KMS-11 (cell line): ENCODE measurements around the gene SMG1.

ENCODE experiments used
- H2AFZ ChIP-seq: fragments of 200-600 bp; sonication (generic); 2 replicates; pipeline ENCODE4 v1.6.1; 2016; ENCODE audit warnings: antibody characterized with exemption, mixed run types, low read depth
- H3K27ac ChIP-seq: fragments of 200-600 bp; sonication (generic); 2 replicates; pipeline ENCODE4 v1.6.1; 2016; ENCODE audit warnings: mild to moderate bottlenecking, mixed run types
- H3K27me3 ChIP-seq: fragments of 200-600 bp; sonication (generic); 2 replicates; pipeline ENCODE4 v1.6.1; 2017; ENCODE audit warnings: mild to moderate bottlenecking, low read depth, mixed run types, moderate library complexity; ENCODE audit not compliant: insufficient read depth
- H3K36me3 ChIP-seq: fragments of 200-600 bp; sonication (generic); 2 replicates; pipeline ENCODE4 v1.6.1; 2017; ENCODE audit warnings: mild to moderate bottlenecking, mixed run types; ENCODE audit not compliant: insufficient read depth
- H3K4me1 ChIP-seq: fragments of 200-600 bp; sonication (generic); 2 replicates; pipeline ENCODE4 v1.6.1; 2016; ENCODE audit warnings: mild to moderate bottlenecking, low read depth, mixed run types; ENCODE audit not compliant: poor library complexity, severe bottlenecking
- H3K4me2 ChIP-seq: fragments of 200-600 bp; sonication (generic); 2 replicates; pipeline ENCODE4 v1.7.0; 2016; ENCODE audit warnings: mild to moderate bottlenecking, mixed run types
- H3K4me3 ChIP-seq: fragments of 200-600 bp; sonication (generic); IDR thresholded peaks from 2 replicates; pipeline ENCODE4 v1.6.1; 2017; ENCODE audit warnings: low read depth, low read length, mixed read lengths; ENCODE audit not compliant: insufficient read depth
- H3K79me2 ChIP-seq: fragments of 200-600 bp; sonication (generic); 2 replicates; pipeline ENCODE4 v1.6.1; 2016; ENCODE audit warnings: low read depth, mixed run types; ENCODE audit not compliant: insufficient read depth
- H3K9ac ChIP-seq: fragments of 200-600 bp; sonication (generic); 2 replicates; pipeline ENCODE4 v1.6.1; 2016; ENCODE audit warnings: mild to moderate bottlenecking, mixed run types
- H4K20me1 ChIP-seq: fragments of 200-600 bp; sonication (generic); 2 replicates; pipeline ENCODE4 v1.6.1; 2016; ENCODE audit warnings: mild to moderate bottlenecking, mixed run types; ENCODE audit not compliant: insufficient read depth
- TF ChIP-seq, protein P1 (sequence below): fragments of 200-600 bp; sonication (generic); conservative IDR thresholded peaks from 2 replicates; pipeline ENCODE4 v1.6.1; 2017; ENCODE audit warnings: low read depth, mild to moderate bottlenecking, antibody characterized with exemption, low read length, moderate library complexity, mixed read lengths

The SMG1 gene

DNA sequence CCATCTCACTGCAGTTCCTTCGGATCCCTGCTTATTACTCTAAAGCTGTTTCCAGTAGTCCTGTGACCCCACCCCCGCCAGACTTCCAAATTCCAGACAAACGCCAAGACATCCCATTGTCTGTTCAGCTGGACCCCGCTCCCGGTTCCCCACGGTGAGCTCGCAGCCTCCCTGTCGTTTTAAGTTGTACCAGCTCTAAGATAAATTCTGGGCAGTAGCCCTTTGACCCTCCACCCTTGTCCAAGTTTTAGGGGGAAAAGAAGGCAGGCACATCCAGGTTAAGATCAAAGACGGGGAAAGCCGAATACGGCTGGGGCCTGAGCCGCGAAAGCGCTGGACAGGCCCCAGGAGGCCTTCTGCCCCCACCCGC, 125.4 kb downstream of the SMG1 start:
- Histone ChIP-seq H3K4me2 (peak overlapping the region; percentile 50), H3K27me3 (no peaks in the 10 kb centered on the region), H3K79me2 (peaks cover 34% of the 10 kb centered on the region), H2AFZ (peak overlapping the region; percentile 52), H3K4me3 (no peak overlapping the region), H3K9ac (peak overlapping the region; percentile 64), H3K4me1 (peaks cover 32% of the 10 kb centered on the region), H3K36me3 (no peaks in the 10 kb centered on the region; the same call in 1 of the 2 replicates), H3K27ac (peak overlapping the region; percentile 53), H4K20me1 (0 out of 2 replicates have a peak, but pooled peaks cover 3% of the 10 kb centered on the region)
- TF ChIP-seq, protein P1, sequence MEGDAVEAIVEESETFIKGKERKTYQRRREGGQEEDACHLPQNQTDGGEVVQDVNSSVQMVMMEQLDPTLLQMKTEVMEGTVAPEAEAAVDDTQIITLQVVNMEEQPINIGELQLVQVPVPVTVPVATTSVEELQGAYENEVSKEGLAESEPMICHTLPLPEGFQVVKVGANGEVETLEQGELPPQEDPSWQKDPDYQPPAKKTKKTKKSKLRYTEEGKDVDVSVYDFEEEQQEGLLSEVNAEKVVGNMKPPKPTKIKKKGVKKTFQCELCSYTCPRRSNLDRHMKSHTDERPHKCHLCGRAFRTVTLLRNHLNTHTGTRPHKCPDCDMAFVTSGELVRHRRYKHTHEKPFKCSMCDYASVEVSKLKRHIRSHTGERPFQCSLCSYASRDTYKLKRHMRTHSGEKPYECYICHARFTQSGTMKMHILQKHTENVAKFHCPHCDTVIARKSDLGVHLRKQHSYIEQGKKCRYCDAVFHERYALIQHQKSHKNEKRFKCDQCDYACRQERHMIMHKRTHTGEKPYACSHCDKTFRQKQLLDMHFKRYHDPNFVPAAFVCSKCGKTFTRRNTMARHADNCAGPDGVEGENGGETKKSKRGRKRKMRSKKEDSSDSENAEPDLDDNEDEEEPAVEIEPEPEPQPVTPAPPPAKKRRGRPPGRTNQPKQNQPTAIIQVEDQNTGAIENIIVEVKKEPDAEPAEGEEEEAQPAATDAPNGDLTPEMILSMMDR = no peak

DNA sequence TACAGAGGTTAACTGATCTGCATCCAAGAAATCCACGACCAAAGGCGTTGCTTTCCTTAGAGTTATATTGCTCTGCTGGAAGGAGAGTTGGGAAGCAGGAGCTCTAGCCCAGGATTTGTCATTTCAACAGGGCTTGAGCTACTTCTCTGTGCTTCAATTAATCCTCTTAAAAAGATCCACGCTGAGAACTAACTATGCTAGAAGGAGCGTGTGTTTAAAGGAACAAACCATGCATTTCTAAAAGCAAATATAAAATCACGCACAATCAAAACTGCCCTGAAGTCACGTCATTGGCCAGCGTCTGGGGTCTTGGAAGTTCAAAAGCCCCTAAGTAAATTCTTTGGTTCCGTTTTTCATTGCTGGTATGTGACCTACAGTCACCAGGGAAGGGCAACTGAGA, 125.9 kb downstream of the SMG1 start:
- H3K27ac ChIP-seq = no peak overlapping the region

DNA sequence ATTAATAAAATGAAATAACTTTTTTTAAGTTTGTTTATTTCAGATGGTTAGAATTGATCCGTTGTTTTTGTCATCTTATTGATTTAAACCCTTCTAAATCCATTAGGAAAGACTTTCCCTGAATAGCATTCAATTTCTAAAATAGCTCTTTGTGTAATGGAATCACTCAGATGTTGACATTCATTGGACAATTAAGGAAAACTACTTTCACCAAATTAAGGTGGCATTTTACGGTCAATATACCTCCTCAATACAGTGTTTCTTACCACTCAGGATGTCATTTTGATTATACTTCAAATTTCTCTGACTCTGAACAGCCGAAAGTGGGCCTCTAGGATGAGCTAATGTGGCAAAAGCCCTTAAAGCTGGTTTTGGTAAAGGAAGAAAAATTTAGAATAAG, 126.7 kb downstream of the SMG1 start:
- no peak overlapping the region for H3K4me3 ChIP-seq
- no peaks in the 10 kb centered on the region; the same call in 1 of the 2 replicates for H3K36me3 ChIP-seq
- peaks cover 27% of the 10 kb centered on the region for H3K4me1 ChIP-seq
- no peaks in the 10 kb centered on the region for H3K27me3 ChIP-seq
- H3K4me2 ChIP-seq = peak overlapping the region; percentile 50
- no peak overlapping the region for H3K9ac ChIP-seq
- TF ChIP-seq, protein P1 = no peak
- 0 out of 2 replicates have a peak, but pooled peaks cover 3% of the 10 kb centered on the region for H4K20me1 ChIP-seq
- peaks cover 34% of the 10 kb centered on the region for H3K79me2 ChIP-seq
- no peak overlapping the region for H3K27ac ChIP-seq
- no peak overlapping the region for H2AFZ ChIP-seq

More for the DNA sequence above, 125.9 kb downstream of the SMG1 start:
- peaks cover 34% of the 10 kb centered on the region for H3K79me2 ChIP-seq
- H3K36me3 ChIP-seq = no peaks in the 10 kb centered on the region; the same call in 1 of the 2 replicates
- no peak overlapping the region for H2AFZ ChIP-seq
- TF ChIP-seq, protein P1 = no peak
- peaks cover 32% of the 10 kb centered on the region for H3K4me1 ChIP-seq
- no peaks in the 10 kb centered on the region for H3K27me3 ChIP-seq
- H3K4me2 ChIP-seq = peak overlapping the region; percentile 50
- no peak overlapping the region for H3K4me3 ChIP-seq
- H3K9ac ChIP-seq = peak overlapping the region; percentile 64; the same call in 1 of the 2 replicates
- H4K20me1 ChIP-seq = 0 out of 2 replicates have a peak, but pooled peaks cover 3% of the 10 kb centered on the region

DNA sequence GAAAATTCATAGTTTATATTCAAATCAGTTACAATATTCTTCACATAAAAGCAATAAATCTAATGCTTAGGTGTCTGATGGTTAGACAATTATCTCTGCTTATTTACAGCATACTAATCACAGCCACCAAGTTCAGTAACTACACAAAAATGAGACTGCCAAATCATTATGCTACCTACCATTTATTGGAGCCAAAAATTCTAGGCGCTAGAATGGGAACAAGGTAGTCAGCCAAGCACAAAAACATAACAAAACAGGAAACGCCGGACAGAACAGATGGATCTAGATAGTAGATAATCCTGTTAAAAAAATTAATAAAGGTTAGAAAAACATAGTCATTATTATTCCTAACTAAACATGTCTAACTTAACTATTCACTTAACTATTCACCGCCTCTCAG, 128.5 kb downstream of the SMG1 start:
- Histone ChIP-seq H3K4me3 (no peak overlapping the region), H3K27me3 (no peaks in the 10 kb centered on the region), H3K4me2 (no peak overlapping the region), H3K9ac (no peak overlapping the region), H3K27ac (no peak overlapping the region), H3K36me3 (no peaks in the 10 kb centered on the region; the same call in 1 of the 2 replicates), H4K20me1 (0 out of 2 replicates have a peak, but pooled peaks cover 3% of the 10 kb centered on the region), H2AFZ (no peak overlapping the region), H3K4me1 (peaks cover 20% of the 10 kb centered on the region), H3K79me2 (peaks cover 34% of the 10 kb centered on the region)
- TF ChIP-seq, protein P1 = no peak
